ENCODE measurements around the gene PKN3. TPM values are rescaled to one million over a fixed set of nuclear protein-coding genes. Genes with fewer than 3 reads are reported as not detected.

PKN3 gene
- total RNA-seq, 1 experiment from 2014 or later, result 1.1 TPM

- BruUV-seq (replicated peaks), result no TSS peak
- Mint-ChIP-seq H3K27me3 (ENCODE audit: insufficient read depth, unreplicated experiment) (no peaks in the 10 kb centered on the region), H3K4me3 (ENCODE audit: unreplicated experiment) (no peak overlapping the region), H3K4me1 (ENCODE audit: insufficient read depth, unreplicated experiment) (no peaks in the 10 kb centered on the region), H3K9me3 (ENCODE audit: unreplicated experiment) (no peaks in the 10 kb centered on the region), H3K36me3 (ENCODE audit: insufficient read depth, unreplicated experiment) (peaks cover 20% of the 10 kb centered on the region), H3K27ac (ENCODE audit: low read depth, unreplicated experiment) (no peak overlapping the region)
- no peak for DNase-seq (ENCODE audit: unreplicated experiment)
- POLR2A ChIA-PET, result no interaction called here
- TF ChIP-seq CTCF (IDR thresholded peaks at IDR 0.05; ENCODE audit: unreplicated experiment), result no peak
- CTCF ChIA-PET, result interaction anchor here (0.5 to 1.0 kb wide), 2 partner anchors 107 to 185 kb away, joined by 3 to 4 read pairs; no protein-coding TSS in a partner anchor
- intact Hi-C loops (cut with micrococcal nuclease), result no loop called here
Measured at GRCh38 chr9:128743421-128743820, 41.1 kb downstream of the PKN3 start.

- H3K27ac Mint-ChIP-seq (ENCODE audit: low read depth, unreplicated experiment), result no peak overlapping the region
- no peaks in the 10 kb centered on the region for H3K9me3 Mint-ChIP-seq (ENCODE audit: unreplicated experiment)
- DNase-seq (ENCODE audit: unreplicated experiment), result no peak
- TF ChIP-seq CTCF (IDR thresholded peaks at IDR 0.05; ENCODE audit: unreplicated experiment), result no peak
- H3K4me3 Mint-ChIP-seq (ENCODE audit: unreplicated experiment), result no peak overlapping the region
- CTCF ChIA-PET, result interaction anchor here (0.6 to 3.0 kb wide), 2 partner anchors 14 to 23 kb away, joined by 4 to 12 read pairs; no protein-coding TSS in a partner anchor
- BruUV-seq (replicated peaks), result no TSS peak
- H3K27me3 Mint-ChIP-seq (ENCODE audit: insufficient read depth, unreplicated experiment), result no peaks in the 10 kb centered on the region
- no peaks in the 10 kb centered on the region for H3K4me1 Mint-ChIP-seq (ENCODE audit: insufficient read depth, unreplicated experiment)
- POLR2A ChIA-PET, result interaction anchor here (0.6 kb wide), 1 partner anchor 11 kb away, joined by 3 read pairs; no protein-coding TSS in a partner anchor
- intact Hi-C loops (cut with micrococcal nuclease), result no loop called here
- H3K36me3 Mint-ChIP-seq (ENCODE audit: insufficient read depth, unreplicated experiment), result peaks cover 6% of the 10 kb centered on the region
Measured at GRCh38 chr9:128747241-128747640, 44.9 kb downstream of the PKN3 start.

GRCh38 chr9:128750926-128751595 lies 48.8 kb downstream of the PKN3 start:
- Mint-ChIP-seq H3K27me3 (ENCODE audit: insufficient read depth, unreplicated experiment) (no peaks in the 10 kb centered on the region), H3K4me3 (ENCODE audit: unreplicated experiment) (no peak overlapping the region), H3K9me3 (ENCODE audit: unreplicated experiment) (no peaks in the 10 kb centered on the region), H3K4me1 (ENCODE audit: insufficient read depth, unreplicated experiment) (no peaks in the 10 kb centered on the region), H3K27ac (ENCODE audit: low read depth, unreplicated experiment) (no peak overlapping the region), H3K36me3 (ENCODE audit: insufficient read depth, unreplicated experiment) (peaks cover 15% of the 10 kb centered on the region)
- BruUV-seq (replicated peaks), result no TSS peak
- DNase-seq (ENCODE audit: unreplicated experiment), result no peak
- POLR2A ChIA-PET, result interaction anchor here (1.2 to 1.3 kb wide), 2 partner anchors 11 to 17 kb away, joined by 4 to 6 read pairs; no protein-coding TSS in a partner anchor
- CTCF ChIA-PET, result no interaction called here
- TF ChIP-seq CTCF (IDR thresholded peaks at IDR 0.05; ENCODE audit: unreplicated experiment), result no peak
- intact Hi-C loops (cut with micrococcal nuclease), result no loop called here

GRCh38 chr9:128753627-128754026 lies 51.3 kb downstream of the PKN3 start:
- H3K27me3 Mint-ChIP-seq (ENCODE audit: insufficient read depth, unreplicated experiment), result no peaks in the 10 kb centered on the region
- intact Hi-C loops (cut with micrococcal nuclease), result no loop called here
- ChIA-PET CTCF (interaction anchor here (0.7 to 1.3 kb wide), 2 partner anchors 8 kb away, joined by 3 to 4 read pairs; no protein-coding TSS in a partner anchor), POLR2A (no interaction called here)
- H3K4me3 Mint-ChIP-seq (ENCODE audit: unreplicated experiment), result no peak overlapping the region
- BruUV-seq (replicated peaks), result no TSS peak
- TF ChIP-seq CTCF (IDR thresholded peaks at IDR 0.05; ENCODE audit: unreplicated experiment), result no peak
- H3K36me3 Mint-ChIP-seq (ENCODE audit: insufficient read depth, unreplicated experiment), result peaks cover 11% of the 10 kb centered on the region
- H3K4me1 Mint-ChIP-seq (ENCODE audit: insufficient read depth, unreplicated experiment), result no peaks in the 10 kb centered on the region
- DNase-seq (ENCODE audit: unreplicated experiment), result no peak
- no peak overlapping the region for H3K27ac Mint-ChIP-seq (ENCODE audit: low read depth, unreplicated experiment)
- H3K9me3 Mint-ChIP-seq (ENCODE audit: unreplicated experiment), result no peaks in the 10 kb centered on the region

Data from MCF 10A (cell line).